Stimulated activated CD4-positive, alpha-beta T cell treated with anti-CD3 and anti-CD28 coated beads, Interleukin-2, amount 100 ng/mL, for 48 hours (primary cell): ENCODE results near the gene STARD3.

Source experiments
- DNase-seq, 2 donors: peaks; one replicate each; pipeline ENCODE4 v3.0.0-alpha.2; 2020

Gene STARD3

GRCh38 chr17:39639566-39640458, 2.9 kb downstream of the STARD3 start:
- no peak for DNase-seq

- DNase-seq = no peak
These were observed 3.7 kb downstream of the STARD3 start for GRCh38 chr17:39640591-39641031.

- DNase-seq = no peak
These were observed 4.2 kb downstream of the STARD3 start for GRCh38 chr17:39641097-39641496.

- no peak for DNase-seq
These were observed 4.9 kb downstream of the STARD3 start for GRCh38 chr17:39641883-39642282.

- DNase-seq = no peak
These were observed 5.5 kb downstream of the STARD3 start for GRCh38 chr17:39642291-39643074.

GRCh38 chr17:39643271-39643670, 6.3 kb downstream of the STARD3 start:
- no peak for DNase-seq

GRCh38 chr17:39647256-39647655, 10.3 kb downstream of the STARD3 start:
- DNase-seq = no peak

GRCh38 chr17:39648616-39649366, 11.8 kb downstream of the STARD3 start:
- DNase-seq = no peak

GRCh38 chr17:39650121-39650579, 13.2 kb downstream of the STARD3 start:
- no peak for DNase-seq

GRCh38 chr17:39651923-39652586, 15.1 kb downstream of the STARD3 start:
- DNase-seq = no peak

GRCh38 chr17:39652587-39653315, 15.8 kb downstream of the STARD3 start:
- DNase-seq = no peak

- no peak for DNase-seq
These were observed 16.3 kb downstream of the STARD3 start for GRCh38 chr17:39653316-39653661.

- DNase-seq = peak; percentile 86 to 87
These were observed 16.9 kb downstream of the STARD3 start for GRCh38 chr17:39653662-39654331.

- no peak for DNase-seq
These were observed 18.2 kb downstream of the STARD3 start for GRCh38 chr17:39655105-39655504.

- no peak for DNase-seq
These were observed 21.4 kb downstream of the STARD3 start for GRCh38 chr17:39658346-39658745.

- no peak for DNase-seq
These were observed 21.8 kb downstream of the STARD3 start for GRCh38 chr17:39658760-39659159.

- DNase-seq = no peak
These were observed 22.5 kb downstream of the STARD3 start for GRCh38 chr17:39659279-39660010.

GRCh38 chr17:39660011-39660360, 23.0 kb downstream of the STARD3 start:
- no peak for DNase-seq

GRCh38 chr17:39660397-39661385, 23.7 kb downstream of the STARD3 start:
- DNase-seq = no peak
